Mucosa of rectum (tissue), 2 donors: ENCODE data around the gene CGNL1.
A peak's percentile ranks its signal among the peaks of the same experiment; 100 is the strongest.

Experiments
- H3K27ac ChIP-seq, 2 donors: one replicate each; pipeline ENCODE4 v1.7.0; 2013; ENCODE audit warnings: inconsistent platforms in 2 of 2, low read depth in 2 of 2, low read length in 2 of 2
- H3K27me3 ChIP-seq, 2 donors: one replicate each; pipeline ENCODE4 v1.7.0; 2013; ENCODE audit warnings: low read length in 2 of 2; ENCODE audit not compliant: control insufficient read depth in 2 of 2, insufficient read depth in 2 of 2
- H3K36me3 ChIP-seq, 2 donors: one replicate each; pipeline ENCODE4 v1.7.0; 2013; ENCODE audit warnings: low read length in 2 of 2; ENCODE audit not compliant: control insufficient read depth in 2 of 2, insufficient read depth in 2 of 2
- H3K4me1 ChIP-seq, 2 donors: one replicate each; pipeline ENCODE4 v1.7.0; 2013; ENCODE audit warnings: low read length in 2 of 2, mild to moderate bottlenecking in 1 of 2; ENCODE audit not compliant: control insufficient read depth in 2 of 2, insufficient read depth in 2 of 2
- H3K4me3 ChIP-seq, 2 donors: one replicate each; pipeline ENCODE4 v1.7.0; 2013; ENCODE audit warnings: low read length in 2 of 2
- H3K9ac ChIP-seq, 2 donors: one replicate each; pipeline ENCODE4 v1.7.0; 2013; ENCODE audit warnings: low read length in 2 of 2, low read depth in 1 of 2, mild to moderate bottlenecking in 1 of 2
- H3K9me3 ChIP-seq, 2 donors: one replicate each; pipeline ENCODE4 v1.7.0; 2013; ENCODE audit warnings: low read length in 2 of 2; ENCODE audit not compliant: control insufficient read depth in 2 of 2
- donor health status: healthy.
- donor health status: Normal muscosa, but diverticular disease.

The CGNL1 gene

GRCh38 chr15:57556040-57556439 lies 179.7 kb downstream of the CGNL1 start:
- H3K4me1 ChIP-seq, result peaks cover 5 to 13% of the 10 kb centered on the region in 2 donors
- no peaks in the 10 kb centered on the region for H3K36me3 ChIP-seq
- no peak overlapping the region for H3K9ac ChIP-seq
- no peaks in the 10 kb centered on the region for H3K9me3 ChIP-seq
- H3K27me3 ChIP-seq, result no peaks in the 10 kb centered on the region
- no peak overlapping the region for H3K27ac ChIP-seq
- no peak overlapping the region for H3K4me3 ChIP-seq

- Histone ChIP-seq H3K9ac (no peak overlapping the region), H3K9me3 (no peaks in the 10 kb centered on the region), H3K4me1 (peaks cover 5 to 13% of the 10 kb centered on the region in 2 donors), H3K36me3 (no peaks in the 10 kb centered on the region), H3K4me3 (no peak overlapping the region), H3K27ac (no peak overlapping the region), H3K27me3 (no peaks in the 10 kb centered on the region)
Observed at GRCh38 chr15:57557267-57557666, 181.0 kb downstream of the CGNL1 start.

GRCh38 chr15:57557810-57558209 lies 181.5 kb downstream of the CGNL1 start:
- H3K9me3 ChIP-seq, result no peaks in the 10 kb centered on the region
- H3K4me1 ChIP-seq, result peaks cover 5 to 13% of the 10 kb centered on the region in 2 donors

GRCh38 chr15:57559875-57560274 lies 183.6 kb downstream of the CGNL1 start:
- H3K36me3 ChIP-seq, result no peaks in the 10 kb centered on the region
- H3K4me1 ChIP-seq, result peaks cover 5 to 13% of the 10 kb centered on the region in 2 donors
- no peaks in the 10 kb centered on the region for H3K9me3 ChIP-seq
- H3K9ac ChIP-seq, result no peak overlapping the region
- H3K27ac ChIP-seq, result peak overlapping the region; percentile 40 to 56
- H3K4me3 ChIP-seq, result peak overlapping the region in 1 of 2 donors; percentile 37
- no peaks in the 10 kb centered on the region for H3K27me3 ChIP-seq

More at GRCh38 chr15:57557810-57558209, 181.5 kb downstream of the CGNL1 start:
- Histone ChIP-seq H3K4me3 (no peak overlapping the region), H3K27ac (no peak overlapping the region), H3K9ac (no peak overlapping the region), H3K27me3 (no peaks in the 10 kb centered on the region), H3K36me3 (no peaks in the 10 kb centered on the region)

- no peaks in the 10 kb centered on the region for H3K36me3 ChIP-seq
- H3K4me1 ChIP-seq, result peaks cover 12 to 22% of the 10 kb centered on the region in 2 donors
- no peaks in the 10 kb centered on the region for H3K27me3 ChIP-seq
- H3K4me3 ChIP-seq, result peak overlapping the region in 1 of 2 donors; percentile 17
- H3K9me3 ChIP-seq, result no peaks in the 10 kb centered on the region
- no peak overlapping the region for H3K9ac ChIP-seq
- H3K27ac ChIP-seq, result no peak overlapping the region
Observed at GRCh38 chr15:57561041-57561711, 184.9 kb downstream of the CGNL1 start.

GRCh38 chr15:57562196-57562769 lies 186.0 kb downstream of the CGNL1 start:
- no peaks in the 10 kb centered on the region for H3K36me3 ChIP-seq
- H3K27me3 ChIP-seq, result no peaks in the 10 kb centered on the region
- no peak overlapping the region for H3K27ac ChIP-seq
- no peak overlapping the region for H3K9ac ChIP-seq
- no peak overlapping the region for H3K4me3 ChIP-seq
- H3K9me3 ChIP-seq, result no peaks in the 10 kb centered on the region
- H3K4me1 ChIP-seq, result peaks cover 14 to 27% of the 10 kb centered on the region in 2 donors

- H3K27me3 ChIP-seq, result no peaks in the 10 kb centered on the region
- H3K36me3 ChIP-seq, result no peaks in the 10 kb centered on the region
- H3K4me1 ChIP-seq, result peaks cover 19 to 29% of the 10 kb centered on the region in 2 donors
- no peak overlapping the region for H3K9ac ChIP-seq
- no peak overlapping the region for H3K4me3 ChIP-seq
- no peak overlapping the region for H3K27ac ChIP-seq
- no peaks in the 10 kb centered on the region for H3K9me3 ChIP-seq
Observed at GRCh38 chr15:57563416-57563815, 187.1 kb downstream of the CGNL1 start.

GRCh38 chr15:57565311-57565710 lies 189.0 kb downstream of the CGNL1 start:
- Histone ChIP-seq H3K4me1 (peaks cover 17 to 25% of the 10 kb centered on the region in 2 donors), H3K27me3 (no peaks in the 10 kb centered on the region), H3K9me3 (no peaks in the 10 kb centered on the region), H3K4me3 (no peak overlapping the region), H3K27ac (peak overlapping the region; percentile 26 to 56), H3K9ac (peak overlapping the region; percentile 13 to 17), H3K36me3 (no peaks in the 10 kb centered on the region)

- H3K9me3 ChIP-seq, result no peaks in the 10 kb centered on the region
- no peaks in the 10 kb centered on the region for H3K36me3 ChIP-seq
- no peaks in the 10 kb centered on the region for H3K27me3 ChIP-seq
- peak overlapping the region; percentile 66 to 84 for H3K27ac ChIP-seq
- H3K9ac ChIP-seq, result no peak overlapping the region
- H3K4me1 ChIP-seq, result peaks cover 14 to 16% of the 10 kb centered on the region in 2 donors
- H3K4me3 ChIP-seq, result no peak overlapping the region
Observed at GRCh38 chr15:57566834-57567233, 190.5 kb downstream of the CGNL1 start.

GRCh38 chr15:57567891-57568290 lies 191.6 kb downstream of the CGNL1 start:
- no peaks in the 10 kb centered on the region for H3K9me3 ChIP-seq
- H3K9ac ChIP-seq, result no peak overlapping the region
- H3K27me3 ChIP-seq, result no peaks in the 10 kb centered on the region
- peaks cover 14 to 16% of the 10 kb centered on the region in 2 donors for H3K4me1 ChIP-seq
- peak overlapping the region in 1 of 2 donors; percentile 66 for H3K27ac ChIP-seq
- H3K4me3 ChIP-seq, result no peak overlapping the region
- H3K36me3 ChIP-seq, result no peaks in the 10 kb centered on the region
